HG02588 (cell line): ENCODE data around the gene SURF6.
"Not testable (repeated sequence)": the region's sequence is repeated elsewhere in the genome, so short reads cannot be mapped to it uniquely, and the experiment has no call there.

Experiments
- ATAC-seq: cut with Tn5 transposase; IDR thresholded peaks from one replicate; pipeline ENCODE4 v1.9.1; 2021; ENCODE audit warnings: mild to moderate bottlenecking, moderate library complexity; ENCODE audit not compliant: unreplicated experiment

Gene SURF6

GRCh38 chr9:133335924-133336811 is at the start of gene SURF6:
Gene SURF6 (minus strand): TSS chr9:133336188. CDS start chr9:133336132, 56 bp downstream.
- peak; percentile 82 for ATAC-seq

- ATAC-seq: no peak
Measured at GRCh38 chr9:133385452-133385851, 49.5 kb upstream of the SURF6 start.

- no peak for ATAC-seq
Measured at GRCh38 chr9:133384736-133385321, 48.8 kb upstream of the SURF6 start.

GRCh38 chr9:133383438-133383837 is 47.5 kb upstream of the SURF6 start:
- no peak for ATAC-seq

GRCh38 chr9:133382507-133383141 is 46.6 kb upstream of the SURF6 start:
- ATAC-seq: no peak

GRCh38 chr9:133380734-133381133 is 44.7 kb upstream of the SURF6 start:
- ATAC-seq: no peak

- ATAC-seq: no peak
Measured at GRCh38 chr9:133379153-133380086, 43.4 kb upstream of the SURF6 start.

- ATAC-seq: no peak
Measured at GRCh38 chr9:133378408-133378962, 42.5 kb upstream of the SURF6 start.

- ATAC-seq: no peak
Measured at GRCh38 chr9:133377721-133378216, 41.8 kb upstream of the SURF6 start.

GRCh38 chr9:133377280-133377679 is 41.3 kb upstream of the SURF6 start:
- ATAC-seq: not testable (repeated sequence)

- peak; percentile 88 for ATAC-seq
Measured at GRCh38 chr9:133375724-133376654, 40.0 kb upstream of the SURF6 start, which contains the start of the genes STKLD1 and SURF4. Gene STKLD1 (plus strand): TSS chr9:133376366. CDS start chr9:133376474, 108 bp downstream. Gene SURF4 (minus strand): TSS chr9:133376060. CDS start chr9:133375969, 91 bp downstream.

GRCh38 chr9:133375116-133375723 is 39.2 kb upstream of the SURF6 start:
- ATAC-seq: no peak

- no peak for ATAC-seq
Measured at GRCh38 chr9:133374612-133375115, 38.7 kb upstream of the SURF6 start.

GRCh38 chr9:133372144-133372543 is 36.2 kb upstream of the SURF6 start:
- ATAC-seq: no peak

GRCh38 chr9:133371261-133371711 is 35.3 kb upstream of the SURF6 start:
- no peak for ATAC-seq

GRCh38 chr9:133370685-133371084 is 34.7 kb upstream of the SURF6 start:
- no peak for ATAC-seq

- ATAC-seq: no peak
Measured at GRCh38 chr9:133369933-133370332, 33.9 kb upstream of the SURF6 start.

- no peak for ATAC-seq
Measured at GRCh38 chr9:133369422-133369821, 33.4 kb upstream of the SURF6 start.
